Keratinocyte (primary cell): ENCODE results near the gene CRYL1. TPM values are rescaled to one million over a fixed set of nuclear protein-coding genes. Genes with fewer than 3 reads are reported as not detected.

Experiments
- DNase-seq: peaks from one replicate; pipeline ENCODE4 v3.0.0-alpha.2; 2011; ENCODE audit warnings: low read depth, missing footprints, low spot score
- FAIRE-seq: peaks from 2 replicates; lab custom pipeline; 2011; peaks lifted over from hg19 to GRCh38; lab: Jason Lieb, UNC
- H2AFZ ChIP-seq: 2 replicates; pipeline ENCODE4 v1.6.0; 2012; ENCODE audit warnings: low read length, control low read depth, inconsistent platforms; ENCODE audit not compliant: control insufficient read depth
- H3K27ac ChIP-seq: 2 replicates; pipeline ENCODE4 v1.5.1; 2011; ENCODE audit warnings: low read length; ENCODE audit not compliant: control insufficient read depth, insufficient read depth
- H3K27me3 ChIP-seq: 3 replicates; pipeline ENCODE4 v1.6.0; 2011; ENCODE audit warnings: low read length; ENCODE audit not compliant: control insufficient read depth, insufficient read depth; ENCODE audit errors: extremely low read depth
- H3K36me3 ChIP-seq, 2 experiments: 2 replicates in 1 of 2; 3 replicates in 1 of 2; pipeline ENCODE4 v1.5.1; 2011; ENCODE audit warnings: low read length in 2 of 2, mild to moderate bottlenecking in 1 of 2; ENCODE audit not compliant: control insufficient read depth in 2 of 2, insufficient read depth in 2 of 2; ENCODE audit errors: extremely low read depth in 1 of 2
- H3K4me1 ChIP-seq: 3 replicates; pipeline ENCODE4 v1.5.1; 2011; ENCODE audit warnings: low read length; ENCODE audit not compliant: control insufficient read depth, insufficient read depth; ENCODE audit errors: extremely low read depth
- H3K4me2 ChIP-seq: 3 replicates; pipeline ENCODE4 v1.6.0; 2011; ENCODE audit warnings: low read depth, low read length; ENCODE audit not compliant: control insufficient read depth, insufficient read depth; ENCODE audit errors: extremely low read depth
- H3K4me3 ChIP-seq, 3 experiments: fragments of 200-600 bp in 1 of 3; sonication (generic) in 1 of 3; 2 replicates in 2 of 3; 3 replicates in 1 of 3; pipeline ENCODE4 v1.5.1; 2011 to 2016; ENCODE audit warnings: low read length in 3 of 3, mild to moderate bottlenecking in 3 of 3, control low read depth in 2 of 3, inconsistent platforms in 1 of 3, low read depth in 1 of 3, mixed read lengths in 1 of 3, mixed run types in 1 of 3, moderate library complexity in 1 of 3; ENCODE audit not compliant: control insufficient read depth in 2 of 3, insufficient read depth in 2 of 3; ENCODE audit errors: extremely low read depth in 1 of 3
- H3K79me2 ChIP-seq: 2 replicates; pipeline ENCODE4 v1.6.0; 2012; ENCODE audit warnings: low read length; ENCODE audit not compliant: control insufficient read depth, insufficient read depth
- H3K9ac ChIP-seq: 3 replicates; pipeline ENCODE4 v1.6.0; 2011; ENCODE audit warnings: low read length; ENCODE audit not compliant: control insufficient read depth, insufficient read depth; ENCODE audit errors: extremely low read depth
- H3K9me1 ChIP-seq: 3 replicates; pipeline ENCODE4 v1.6.0; 2011; ENCODE audit warnings: low read length; ENCODE audit not compliant: control insufficient read depth, insufficient read depth; ENCODE audit errors: extremely low read depth
- H3K9me3 ChIP-seq: 2 replicates; pipeline ENCODE4 v1.5.1; 2012; ENCODE audit warnings: low read depth, low read length; ENCODE audit not compliant: control insufficient read depth
- H4K20me1 ChIP-seq: 3 replicates; pipeline ENCODE4 v1.6.0; 2011; ENCODE audit warnings: low read length; ENCODE audit not compliant: control insufficient read depth, insufficient read depth; ENCODE audit errors: extremely low read depth
- EZH2 ChIP-seq: IDR thresholded peaks from one replicate; pipeline ENCODE4 v1.6.1; 2012; ENCODE audit warnings: inconsistent platforms, mild to moderate bottlenecking, low read length, moderate library complexity
- dilution Hi-C: fragments of 300-500 bp; cut with MboI; formaldehyde crosslinking; loops from one replicate; pipeline ENCODE4 v1.7.0; 2020; ENCODE audit warnings: low sequenced_read_pairs; ENCODE audit not compliant: extremely low pct_ligation_motif_present
- polyA plus RNA-seq, 5 experiments: library from polyadenylated mRNA; depleted of rRNA in 3 of 5; stranded (reverse) in 3 of 5; stranded (forward) in 1 of 5; unstranded in 1 of 5; fragments of >200 nt; gene quantifications; 1 replicate in 1 of 5; 2 replicates in 3 of 5; 3 replicates in 1 of 5; pipeline versions ENCODE4 v1.2.1 to v1.2.3, GENCODE V29; 2011 to 2012; ENCODE audit warnings: missing spikeins in 2 of 5, low read depth in 1 of 5, low replicate concordance in 1 of 5
- TF ChIP-seq, protein P1 (sequence below), 3 experiments: IDR thresholded peaks in 1 of 3; conservative IDR thresholded peaks in 1 of 3; optimal IDR thresholded peaks in 1 of 3; 2 replicates in 2 of 3; 3 replicates in 1 of 3; pipeline versions ENCODE3 to v1.5.1; 2011; ENCODE audit warnings: low read length in 3 of 3, mild to moderate bottlenecking in 3 of 3, moderate library complexity in 2 of 3, control low read depth in 1 of 3, inconsistent platforms in 1 of 3; ENCODE audit not compliant: insufficient read depth in 2 of 3; ENCODE audit errors: extremely low read depth in 1 of 3

Gene CRYL1
- polyA plus RNA-seq, 1 donor (not counting 4 experiments of a cell fraction or from before 2014, with no cell fraction given): 27.2 TPM

- H4K20me1 ChIP-seq: no peaks in the 10 kb centered on the region
- H3K36me3 ChIP-seq: no peaks in the 10 kb centered on the region
- H3K27ac ChIP-seq: peak overlapping the region; percentile 87
- H3K27me3 ChIP-seq: no peaks in the 10 kb centered on the region
- TF ChIP-seq, protein P1, sequence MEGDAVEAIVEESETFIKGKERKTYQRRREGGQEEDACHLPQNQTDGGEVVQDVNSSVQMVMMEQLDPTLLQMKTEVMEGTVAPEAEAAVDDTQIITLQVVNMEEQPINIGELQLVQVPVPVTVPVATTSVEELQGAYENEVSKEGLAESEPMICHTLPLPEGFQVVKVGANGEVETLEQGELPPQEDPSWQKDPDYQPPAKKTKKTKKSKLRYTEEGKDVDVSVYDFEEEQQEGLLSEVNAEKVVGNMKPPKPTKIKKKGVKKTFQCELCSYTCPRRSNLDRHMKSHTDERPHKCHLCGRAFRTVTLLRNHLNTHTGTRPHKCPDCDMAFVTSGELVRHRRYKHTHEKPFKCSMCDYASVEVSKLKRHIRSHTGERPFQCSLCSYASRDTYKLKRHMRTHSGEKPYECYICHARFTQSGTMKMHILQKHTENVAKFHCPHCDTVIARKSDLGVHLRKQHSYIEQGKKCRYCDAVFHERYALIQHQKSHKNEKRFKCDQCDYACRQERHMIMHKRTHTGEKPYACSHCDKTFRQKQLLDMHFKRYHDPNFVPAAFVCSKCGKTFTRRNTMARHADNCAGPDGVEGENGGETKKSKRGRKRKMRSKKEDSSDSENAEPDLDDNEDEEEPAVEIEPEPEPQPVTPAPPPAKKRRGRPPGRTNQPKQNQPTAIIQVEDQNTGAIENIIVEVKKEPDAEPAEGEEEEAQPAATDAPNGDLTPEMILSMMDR (optimal IDR thresholded peaks at IDR 0.05 in 1 of 3, IDR thresholded peaks at IDR 0.05 in 1 of 3, conservative IDR thresholded peaks at IDR 0.05 in 1 of 3; ENCODE audit: extremely low read depth in 1 of 3, insufficient read depth in 2 of 3, low read length in 3 of 3): no peak
- no peak for TF ChIP-seq EZH2
- H3K9me1 ChIP-seq: no peaks in the 10 kb centered on the region
- H3K79me2 ChIP-seq: no peaks in the 10 kb centered on the region
- no peaks in the 10 kb centered on the region for H3K9me3 ChIP-seq
- no peak overlapping the region for H3K9ac ChIP-seq
- H3K4me2 ChIP-seq: no peak overlapping the region
- dilution Hi-C loops: no loop called here
- H3K4me1 ChIP-seq: peaks cover 32% of the 10 kb centered on the region
- FAIRE-seq: no peak
- peak overlapping the region; percentile 31 for H2AFZ ChIP-seq
- H3K4me3 ChIP-seq: no peak overlapping the region
- no peak for DNase-seq
Measured at GRCh38 chr13:20360835-20361412, 164.7 kb downstream of the CRYL1 start.

DNA sequence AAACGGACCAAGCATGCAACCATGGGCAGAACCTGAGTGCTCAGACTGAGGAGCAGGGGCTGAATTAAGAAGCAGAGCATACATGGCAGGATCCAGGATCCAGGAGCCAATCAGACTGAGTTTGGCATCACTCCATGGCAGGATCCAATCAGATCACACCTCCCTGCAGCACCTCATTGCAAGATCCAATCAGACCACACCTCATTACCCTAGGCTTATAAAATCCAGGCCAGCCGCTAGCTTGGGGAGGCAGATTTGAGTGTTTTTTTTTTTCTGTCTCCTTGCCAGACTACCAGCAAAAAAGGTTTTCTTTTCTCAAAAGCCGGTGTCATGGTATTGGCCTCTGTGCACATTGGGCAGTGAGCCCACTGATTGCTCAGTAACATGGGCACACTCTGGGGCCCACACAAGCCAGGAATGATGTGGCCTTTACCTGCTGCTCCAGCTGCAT is 165.6 kb downstream of the CRYL1 start:
- Histone ChIP-seq H3K4me3 (no peak overlapping the region), H4K20me1 (no peaks in the 10 kb centered on the region), H3K27ac (peak overlapping the region; percentile 87), H3K27me3 (no peaks in the 10 kb centered on the region), H3K9me1 (no peaks in the 10 kb centered on the region), H3K4me1 (peaks cover 32% of the 10 kb centered on the region), H3K9ac (peak overlapping the region; percentile 26), H3K9me3 (no peaks in the 10 kb centered on the region), H3K36me3 (no peaks in the 10 kb centered on the region), H3K79me2 (no peaks in the 10 kb centered on the region), H2AFZ (no peak overlapping the region), H3K4me2 (peak overlapping the region; percentile 57)
- DNase-seq: peak; percentile 56
- TF ChIP-seq EZH2: no peak
- TF ChIP-seq, protein P1 (optimal IDR thresholded peaks at IDR 0.05 in 1 of 3, IDR thresholded peaks at IDR 0.05 in 1 of 3, conservative IDR thresholded peaks at IDR 0.05 in 1 of 3; ENCODE audit: extremely low read depth in 1 of 3, insufficient read depth in 2 of 3, low read length in 3 of 3): no peak
- FAIRE-seq: no peak
- dilution Hi-C loops: no loop called here
